Endothelial cell of umbilical vein (primary cell): ENCODE measurements around the gene PTPDC1. TPM values are rescaled to one million over a fixed set of nuclear protein-coding genes. Genes with fewer than 3 reads are reported as not detected.

Experiments
- BruUV-seq: library from RNA; stranded (reverse); fragments of 400-500 nt; replicated peaks from 2 replicates; lab custom pipeline; 2021; lab: Mats Ljungman, UMichigan
- CTCF ChIA-PET: fragments of 300-600, 350-600 bp; sonication (Branson Sonifier 250); formaldehyde crosslinking; loops from one replicate; lab custom pipeline; 2021; ENCODE audit warnings: antibody characterized with exemption, inconsistent platforms; lab: Charles Lee
- POLR2A ChIA-PET: fragments of 300-600, 350-600 bp; sonication (Branson Sonifier 250); formaldehyde crosslinking; loops from one replicate; lab custom pipeline; 2021; ENCODE audit warnings: antibody characterized with exemption, inconsistent platforms; lab: Charles Lee
- DNase-seq: peaks from one replicate; pipeline ENCODE4 v3.0.0-alpha.2; 2011; ENCODE audit warnings: low read depth, low spot score
- FAIRE-seq: peaks from 2 replicates; lab custom pipeline; 2011; peaks lifted over from hg19 to GRCh38; lab: Jason Lieb, UNC
- H2AFZ ChIP-seq: 2 replicates; pipeline ENCODE4 v1.6.0; 2012; ENCODE audit warnings: low read depth, low read length, control low read depth, inconsistent platforms
- H3K27ac ChIP-seq: 2 replicates; pipeline ENCODE4 v1.5.1; 2011; ENCODE audit warnings: low read depth, mild to moderate bottlenecking, control low read depth, low read length, moderate library complexity; ENCODE audit not compliant: insufficient read depth
- H3K27me3 ChIP-seq, 2 experiments: 2 replicates each; pipeline versions ENCODE4 v1.6.0 to v1.6.1; 2011; ENCODE audit warnings: low read length in 2 of 2, mixed read lengths in 1 of 2; ENCODE audit not compliant: control insufficient read depth in 2 of 2, insufficient read depth in 2 of 2
- H3K36me3 ChIP-seq, 2 experiments: 2 replicates in 1 of 2; 3 replicates in 1 of 2; pipeline ENCODE4 v1.5.1; 2011; ENCODE audit warnings: low read length in 2 of 2, mild to moderate bottlenecking in 1 of 2, moderate library complexity in 1 of 2; ENCODE audit not compliant: control insufficient read depth in 2 of 2, insufficient read depth in 2 of 2; ENCODE audit errors: extremely low read depth in 1 of 2
- H3K4me1 ChIP-seq: 3 replicates; pipeline ENCODE4 v1.5.1; 2011; ENCODE audit warnings: mild to moderate bottlenecking, low read length; ENCODE audit not compliant: control insufficient read depth, insufficient read depth; ENCODE audit errors: extremely low read depth
- H3K4me2 ChIP-seq: 2 replicates; pipeline ENCODE4 v1.6.1; 2011; ENCODE audit warnings: low read length, control low read depth, mixed read lengths; ENCODE audit not compliant: insufficient read depth
- H3K4me3 ChIP-seq, 3 experiments: fragments of 200-600 bp in 1 of 3; sonication (generic), shearing (Covaris generic) in 1 of 3; replicated peaks in 1 of 3; 2 replicates each; pipeline ENCODE4 v1.5.1; 2011 to 2016; ENCODE audit warnings: control low read depth in 3 of 3, low read length in 3 of 3, mild to moderate bottlenecking in 2 of 3, inconsistent platforms in 1 of 3, low read depth in 1 of 3, moderate library complexity in 1 of 3; ENCODE audit not compliant: insufficient read depth in 1 of 3
- H3K79me2 ChIP-seq: 2 replicates; pipeline ENCODE4 v1.6.0; 2012; ENCODE audit warnings: low read length, inconsistent platforms; ENCODE audit not compliant: control insufficient read depth, insufficient read depth
- H3K9ac ChIP-seq: replicated peaks from 2 replicates; pipeline ENCODE3; 2011; ENCODE audit warnings: low read length, control low read depth; ENCODE audit not compliant: insufficient read depth; ENCODE audit errors: extremely low read depth
- H3K9me1 ChIP-seq: replicated peaks from 3 replicates; pipeline ENCODE4 v1.6.0; 2011; ENCODE audit warnings: mild to moderate bottlenecking, low read length; ENCODE audit not compliant: control insufficient read depth, insufficient read depth; ENCODE audit errors: extremely low read depth
- H3K9me3 ChIP-seq: replicated peaks from 2 replicates; pipeline ENCODE4 v1.5.1; 2012; ENCODE audit warnings: low read length, inconsistent platforms; ENCODE audit not compliant: control insufficient read depth, insufficient read depth
- H4K20me1 ChIP-seq: replicated peaks from 2 replicates; pipeline ENCODE3; 2011; ENCODE audit warnings: mild to moderate bottlenecking, low read length; ENCODE audit not compliant: control insufficient read depth, insufficient read depth; ENCODE audit errors: extremely low read depth
- CTCF ChIP-seq, 2 donors: IDR thresholded peaks; 1 replicate in 1 of 2; 2 replicates in 1 of 2; pipeline ENCODE4 v1.5.1; 2011; ENCODE audit warnings: low read length in 2 of 2, mild to moderate bottlenecking in 2 of 2, moderate library complexity in 2 of 2, control low read depth in 1 of 2, inconsistent platforms in 1 of 2, low read depth in 1 of 2; ENCODE audit not compliant: insufficient read depth in 1 of 2; ENCODE audit errors: extremely low read depth in 1 of 2
- EZH2 ChIP-seq: IDR thresholded peaks from 2 replicates; pipeline ENCODE4 v1.6.1; 2012; ENCODE audit warnings: borderline replicate concordance, low read depth, mild to moderate bottlenecking, moderate library complexity, low read length, inconsistent platforms; ENCODE audit not compliant: severe bottlenecking
- FOS ChIP-seq: IDR thresholded peaks from 2 replicates; pipeline ENCODE4 v1.6.1; 2011; ENCODE audit warnings: mild to moderate bottlenecking, low read length, moderate library complexity, borderline replicate concordance; ENCODE audit not compliant: insufficient read depth
- GATA2 ChIP-seq: IDR thresholded peaks from 2 replicates; pipeline ENCODE4 v1.7.0; 2011; ENCODE audit warnings: low read depth, mild to moderate bottlenecking, moderate library complexity, mixed read lengths, low read length; ENCODE audit not compliant: insufficient read length, insufficient read depth
- JUN ChIP-seq: IDR thresholded peaks from 2 replicates; pipeline ENCODE4 v1.6.1; 2011; ENCODE audit warnings: borderline replicate concordance, low read depth; ENCODE audit not compliant: insufficient read length, insufficient read depth
- MAX ChIP-seq: IDR thresholded peaks from 2 replicates; pipeline ENCODE4 v1.6.1; 2011; ENCODE audit not compliant: insufficient read depth, insufficient read length
- MYC ChIP-seq: IDR thresholded peaks from one replicate; pipeline ENCODE4 v1.6.1; 2011; ENCODE audit warnings: mild to moderate bottlenecking, low read depth, low read length
- POLR2A ChIP-seq: IDR thresholded peaks from 2 replicates; pipeline ENCODE4 v1.6.1; 2012; ENCODE audit warnings: low read depth, mild to moderate bottlenecking, control low read depth, low read length
- POLR2AphosphoS5 ChIP-seq: IDR thresholded peaks from 2 replicates; pipeline ENCODE4 v1.6.1; 2012; ENCODE audit warnings: low read depth, mild to moderate bottlenecking, control low read depth, low read length, moderate library complexity; ENCODE audit not compliant: insufficient read depth
- dilution Hi-C: fragments of 300-500 bp; cut with MboI; formaldehyde crosslinking; loops from one replicate; pipeline ENCODE4 v1.15.0; 2019; ENCODE audit warnings: low sequenced_read_pairs; ENCODE audit not compliant: extremely low pct_ligation_motif_present
- intact Hi-C: fragments of 100-400 bp; cut with micrococcal nuclease; formaldehyde crosslinking; loops from one replicate; pipeline ENCODE4 v1.10.0; 2022
- polyA plus RNA-seq, 4 experiments: library from polyadenylated mRNA; depleted of rRNA in 3 of 4; stranded (reverse) in 3 of 4; unstranded in 1 of 4; fragments of >200 nt; gene quantifications; 2 replicates each; pipeline versions ENCODE4 v1.2.1 to v1.2.3, GENCODE V29; 2011 to 2012; ENCODE audit warnings: missing spikeins in 1 of 4
- total RNA-seq: library from RNA; stranded (reverse); gene quantifications from 2 replicates; pipeline ENCODE4 v1.2.3, GENCODE V29; 2021

Gene PTPDC1
- total and polyA plus RNA-seq, 2 donors (not counting 3 experiments of a cell fraction or from before 2014, with no cell fraction given), result 4.3 to 9.1 TPM

GRCh38 chr9:94082553-94082952 lies 1.7 kb upstream of the PTPDC1 start:
- intact Hi-C loops, result no loop called here
- Histone ChIP-seq H3K4me2 (no peak overlapping the region), H3K4me3 (no peak overlapping the region), H3K9me3 (no peaks in the 10 kb centered on the region), H4K20me1 (no peaks in the 10 kb centered on the region), H3K36me3 (no peaks in the 10 kb centered on the region), H3K79me2 (no peaks in the 10 kb centered on the region), H3K4me1 (peaks cover 9% of the 10 kb centered on the region), H3K9me1 (no peaks in the 10 kb centered on the region), H2AFZ (no peak overlapping the region), H3K27ac (no peak overlapping the region), H3K27me3 (no peaks in the 10 kb centered on the region), H3K9ac (no peak overlapping the region)
- no TSS peak for BruUV-seq
- ChIA-PET CTCF (interaction anchor here (1.0 to 1.7 kb wide), 3 partner anchors 8 to 131 kb away, joined by 3 to 4 read pairs (median 3); no protein-coding TSS in a partner anchor), POLR2A (no interaction called here)
- TF ChIP-seq CTCF (IDR thresholded peaks at IDR 0.05; ENCODE audit: extremely low read depth in 1 of 2, insufficient read depth in 1 of 2, low read depth in 1 of 2, low read length in 2 of 2) (no peak), JUN (no peak), POLR2A (no peak), FOS (no peak), GATA2 (no peak), MAX (no peak), EZH2 (no peak), POLR2AphosphoS5 (no peak), MYC (no peak)
- no peak for FAIRE-seq
- dilution Hi-C loops, result no loop called here
- no peak for DNase-seq
